GM19351 (cell line): Measurements from ENCODE around the gene ZBTB20.
"Not testable (repeated sequence)": the region's sequence is repeated elsewhere in the genome, so short reads cannot be mapped to it uniquely, and the experiment has no call there.

Experiments used
- ATAC-seq: cut with Tn5 transposase; IDR thresholded peaks from one replicate; pipeline ENCODE4 v1.9.1; 2021; ENCODE audit warnings: mild to moderate bottlenecking, moderate library complexity; ENCODE audit not compliant: unreplicated experiment

The ZBTB20 gene

DNA sequence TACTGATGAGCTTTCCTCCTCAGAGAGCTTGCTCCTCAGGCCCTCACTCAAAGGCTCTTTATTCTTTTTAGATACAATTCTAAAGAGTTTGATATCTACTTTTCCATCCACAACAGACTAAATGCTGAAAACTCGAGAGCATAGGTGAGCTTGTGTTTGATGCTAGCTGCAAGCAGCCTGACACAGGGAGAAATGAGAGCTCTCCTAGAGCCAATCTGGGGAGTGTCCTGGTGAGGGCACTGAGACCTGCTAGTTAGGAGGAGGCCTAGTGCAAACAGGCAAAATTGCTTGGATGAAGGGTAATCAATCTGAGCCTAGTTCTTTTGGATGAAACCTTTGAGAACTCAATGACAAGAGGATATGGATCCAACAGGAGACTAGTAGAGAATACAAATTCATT lies 300.8 kb downstream of the ZBTB20 start:
- no peak for ATAC-seq

DNA sequence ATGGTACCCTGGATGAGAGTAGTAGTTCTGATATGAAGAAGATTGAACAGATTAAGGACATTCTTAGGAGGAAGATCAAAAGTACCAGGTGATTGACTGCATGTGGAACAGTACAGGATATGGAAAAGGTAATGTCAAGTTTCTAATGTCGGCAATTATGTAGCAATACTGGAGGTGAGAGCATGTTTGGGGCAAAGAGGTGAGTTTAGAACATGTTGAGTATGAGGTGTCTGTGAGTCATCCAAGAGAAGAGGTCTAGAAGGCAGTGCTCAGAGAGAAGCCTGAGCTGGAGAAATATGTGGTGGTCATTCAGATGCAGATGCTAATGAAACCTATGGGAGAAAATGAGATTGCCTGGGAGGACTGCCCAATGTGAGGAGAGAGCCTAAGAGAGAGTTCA lies 305.6 kb downstream of the ZBTB20 start:
- ATAC-seq: no peak

DNA sequence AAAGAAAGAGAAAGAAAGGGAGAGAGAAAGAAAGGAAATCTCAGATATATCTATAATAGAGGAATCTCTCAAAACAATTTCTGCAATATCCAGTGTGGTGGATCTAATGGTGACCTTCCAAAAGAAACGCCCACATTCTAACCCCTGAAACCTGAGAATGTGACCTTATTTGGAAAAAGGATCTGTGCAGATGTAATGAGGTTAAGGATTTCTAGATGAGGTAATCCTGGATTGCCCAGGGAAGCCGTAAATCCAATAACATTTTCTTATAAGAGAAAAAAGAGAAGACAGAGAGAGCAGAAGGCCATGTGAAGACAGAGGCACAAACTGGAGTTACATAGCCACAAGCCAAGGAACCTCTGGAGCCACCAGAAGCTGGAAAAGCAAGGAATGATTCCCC lies 307.6 kb downstream of the ZBTB20 start:
- no peak for ATAC-seq

DNA sequence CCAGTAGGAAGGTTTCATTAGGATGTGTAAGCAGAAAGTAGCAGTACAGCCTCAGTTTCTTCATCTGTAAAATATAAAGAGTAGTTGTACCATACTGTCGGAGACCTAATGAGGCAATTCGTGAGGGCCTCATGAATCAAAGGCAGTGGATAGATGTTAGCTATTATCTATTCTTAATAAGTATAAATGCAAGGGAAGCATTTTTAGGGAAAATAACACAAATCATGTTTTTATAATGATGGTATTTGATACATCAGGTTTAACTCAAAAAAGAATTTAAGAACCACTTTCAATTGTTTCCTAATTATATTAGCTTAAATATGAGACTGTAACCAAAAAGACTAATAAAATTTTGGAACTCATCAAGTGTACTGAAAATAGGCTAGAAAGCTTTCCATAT lies 309.1 kb downstream of the ZBTB20 start:
- no peak for ATAC-seq

DNA sequence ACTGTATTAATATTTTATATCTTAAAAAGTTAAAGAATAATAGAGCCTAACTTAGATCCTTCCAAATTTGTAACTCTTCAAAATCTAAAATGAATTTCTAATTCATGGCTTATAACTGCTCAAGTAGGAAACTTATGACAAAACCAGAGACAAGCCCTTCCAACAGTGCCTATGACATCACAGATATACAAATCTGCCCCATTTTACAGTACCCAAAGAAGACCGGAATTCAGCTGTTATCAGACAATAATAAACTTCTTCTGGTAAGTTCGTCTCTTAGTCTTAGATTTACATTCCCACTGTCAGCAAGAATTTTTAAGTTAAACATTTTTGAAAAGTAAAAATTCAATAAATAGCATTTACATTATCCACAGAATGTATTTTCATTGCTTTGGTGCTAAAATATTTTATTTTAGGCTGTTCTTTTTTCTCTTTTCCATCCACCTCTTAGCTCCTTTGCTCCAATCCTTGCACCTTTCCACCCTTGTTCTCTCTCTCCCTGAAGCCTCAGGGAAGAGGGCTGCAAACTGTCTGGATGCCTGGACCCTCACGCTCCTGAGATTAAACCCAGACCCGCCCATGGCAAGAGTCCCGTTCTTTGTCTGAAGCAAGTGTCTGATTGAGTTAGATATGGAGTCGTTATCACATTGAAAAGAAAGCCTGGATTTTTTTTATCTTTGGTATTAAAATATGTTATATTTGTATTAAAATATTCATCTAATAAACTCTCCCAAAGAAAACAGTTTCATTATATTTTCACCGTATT lies 312.7 kb downstream of the ZBTB20 start:
- no peak for ATAC-seq

DNA sequence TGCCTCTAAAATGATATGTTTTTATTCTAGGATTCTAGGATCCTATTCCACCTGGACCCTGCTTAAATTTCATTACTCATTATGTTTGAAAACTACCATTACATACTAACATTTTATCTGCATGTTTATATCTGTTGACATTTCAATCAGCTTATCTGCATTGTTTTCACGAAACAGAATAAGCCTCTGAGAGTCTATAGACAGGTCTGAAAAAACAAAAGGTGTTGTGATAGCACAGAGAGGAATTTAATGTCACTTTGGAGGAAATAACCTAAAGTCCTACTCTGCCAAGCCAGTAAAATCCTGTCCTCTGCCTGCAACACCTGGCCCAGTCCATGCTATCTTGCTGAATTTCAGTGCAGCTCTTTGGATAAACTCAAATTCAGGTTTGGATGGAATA lies 315.2 kb downstream of the ZBTB20 start:
- no peak for ATAC-seq

DNA sequence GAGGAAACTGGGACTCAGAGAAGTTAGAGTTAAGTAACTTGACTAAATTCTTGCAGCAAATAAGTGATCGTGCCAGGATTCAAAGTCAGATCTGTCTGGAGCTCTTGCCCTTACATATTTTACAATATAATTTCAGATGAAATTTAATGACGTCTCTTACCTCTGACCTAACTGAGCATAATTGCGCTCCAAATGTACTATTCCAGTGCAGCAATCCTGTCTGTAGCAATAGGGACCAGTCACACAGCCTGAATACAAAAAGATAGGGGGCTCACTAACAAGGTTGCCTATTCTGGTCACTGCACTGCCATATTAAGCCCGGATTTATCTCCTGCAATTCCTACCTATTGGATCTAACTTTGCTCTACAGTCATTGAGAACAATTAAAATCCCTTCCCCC lies 316.4 kb downstream of the ZBTB20 start:
- ATAC-seq: no peak

DNA sequence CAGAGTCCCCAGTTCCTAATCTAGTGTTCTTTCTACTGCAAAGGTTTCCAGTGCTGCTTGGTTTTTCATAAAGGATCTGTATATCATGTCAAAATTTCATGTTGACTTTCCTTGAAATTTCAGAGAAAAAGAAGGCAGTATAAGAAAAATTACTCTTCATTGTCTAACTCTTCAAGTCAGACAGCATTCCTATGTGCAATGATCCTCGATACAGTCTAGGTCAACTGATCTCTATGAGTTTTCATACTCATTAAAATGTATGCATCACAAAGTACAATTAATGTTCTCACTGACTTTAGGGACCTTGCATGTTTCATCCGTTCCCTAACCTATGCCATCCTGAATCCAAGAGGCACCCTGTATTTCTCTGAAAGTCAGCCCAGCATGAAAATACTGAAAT lies 317.3 kb downstream of the ZBTB20 start:
- ATAC-seq: no peak

DNA sequence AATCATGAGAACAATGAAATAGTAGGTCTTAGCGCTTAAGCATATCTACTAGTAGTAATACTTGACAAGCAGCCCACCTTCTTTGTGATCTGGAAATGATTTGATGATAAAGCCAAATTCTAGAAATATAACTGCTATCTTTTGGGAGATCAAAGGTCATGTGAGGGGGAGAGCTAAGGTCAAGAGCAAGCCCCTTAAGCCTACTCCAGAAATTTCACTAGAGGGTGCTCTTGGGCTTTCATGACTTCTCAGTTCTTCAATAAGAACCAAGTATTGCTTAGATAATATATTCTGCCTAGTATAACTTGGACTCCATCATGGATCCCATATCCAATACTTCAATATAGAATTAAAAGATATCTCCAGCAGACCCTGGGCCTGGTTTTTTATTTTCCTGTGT lies 319.6 kb downstream of the ZBTB20 start:
- peak; percentile 80 for ATAC-seq

DNA sequence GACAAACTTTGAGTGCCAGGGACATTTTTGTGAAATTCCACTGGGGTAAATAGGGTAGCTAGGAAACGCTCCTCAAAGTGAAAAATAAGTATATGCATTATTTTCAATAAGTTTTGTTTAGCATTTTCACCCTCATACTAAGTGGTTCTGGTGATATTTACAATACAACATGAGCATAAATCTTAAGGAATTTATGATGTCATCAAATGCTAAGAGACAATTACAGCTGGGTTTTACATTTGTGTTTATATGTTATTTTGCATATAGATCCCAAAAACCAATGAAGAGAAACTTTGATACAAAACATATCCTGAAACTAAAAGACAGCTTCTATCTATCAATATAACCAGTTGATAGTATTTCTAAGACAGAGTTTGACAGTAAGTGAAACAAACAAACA lies 323.1 kb downstream of the ZBTB20 start:
- ATAC-seq: no peak

DNA sequence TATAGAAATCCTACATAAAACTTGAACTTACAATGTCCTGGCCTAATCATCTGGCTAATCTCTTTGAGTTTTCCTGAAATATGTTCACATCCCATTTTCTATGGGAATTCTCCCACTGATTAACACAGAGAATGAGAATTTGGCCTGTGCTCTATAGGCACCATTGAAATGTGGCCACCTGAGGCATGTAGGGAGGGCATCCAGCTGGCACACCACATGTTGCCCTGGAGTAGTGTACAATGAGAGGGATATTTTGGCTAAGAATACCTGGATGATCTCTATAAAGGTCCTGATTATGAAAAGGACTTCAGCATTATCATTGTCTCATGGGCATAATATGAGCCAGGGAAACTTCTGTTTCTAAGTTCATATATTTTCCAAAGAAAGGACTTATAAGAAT lies 324.0 kb downstream of the ZBTB20 start:
- no peak for ATAC-seq

DNA sequence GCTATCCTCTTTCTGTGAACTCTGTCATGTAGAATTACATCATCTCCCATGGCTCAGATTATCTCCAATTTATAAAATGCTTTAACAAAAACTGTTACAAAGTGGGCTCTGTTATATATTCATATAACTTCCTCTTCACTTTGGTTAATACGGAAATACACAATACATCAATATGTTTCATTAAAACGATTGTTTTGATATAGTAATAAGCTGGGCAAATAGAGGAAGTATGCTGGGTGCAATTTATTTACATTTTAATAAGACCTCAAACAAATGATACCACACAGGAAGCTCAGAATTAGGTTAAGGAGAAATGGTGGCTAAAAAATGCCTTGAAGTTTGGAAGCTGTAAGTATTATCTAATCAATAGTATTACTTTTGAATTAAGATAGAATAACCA lies 331.0 kb downstream of the ZBTB20 start:
- no peak for ATAC-seq

DNA sequence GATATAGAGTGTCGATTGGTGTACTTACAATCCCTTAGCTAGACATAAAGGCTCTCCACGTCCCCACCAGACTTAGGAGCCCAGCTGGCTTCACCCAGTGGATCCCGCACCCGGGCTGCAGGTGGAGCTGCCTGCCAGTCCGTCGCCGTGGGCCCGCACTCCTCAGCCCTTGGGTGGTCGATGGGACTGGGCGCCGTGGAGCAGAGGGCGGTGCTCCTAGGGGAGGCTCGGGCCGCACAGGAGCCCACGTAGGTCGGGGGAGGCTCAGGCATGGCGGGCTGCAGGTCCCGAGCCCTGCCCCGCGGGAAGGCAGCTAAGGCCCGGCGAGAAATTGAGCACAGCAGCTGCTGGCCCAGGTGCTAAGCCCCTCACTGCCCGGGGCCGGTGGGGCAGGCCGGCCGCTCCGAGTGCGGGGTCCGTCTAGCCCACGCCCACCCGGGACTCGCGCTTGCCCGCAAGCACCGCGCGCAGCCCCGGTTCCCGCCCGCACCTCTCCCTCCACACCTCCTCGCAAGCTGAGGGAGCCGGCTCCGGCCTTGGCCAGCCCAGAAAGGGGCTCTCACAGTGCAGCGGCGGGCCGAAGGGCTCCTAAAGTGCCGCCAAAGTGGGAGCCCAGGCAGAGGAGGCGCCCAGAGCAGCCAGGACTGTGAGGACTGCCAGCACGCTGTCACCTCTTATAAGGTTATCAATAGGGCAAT lies 334.4 kb downstream of the ZBTB20 start:
- ATAC-seq: not testable (repeated sequence)

DNA sequence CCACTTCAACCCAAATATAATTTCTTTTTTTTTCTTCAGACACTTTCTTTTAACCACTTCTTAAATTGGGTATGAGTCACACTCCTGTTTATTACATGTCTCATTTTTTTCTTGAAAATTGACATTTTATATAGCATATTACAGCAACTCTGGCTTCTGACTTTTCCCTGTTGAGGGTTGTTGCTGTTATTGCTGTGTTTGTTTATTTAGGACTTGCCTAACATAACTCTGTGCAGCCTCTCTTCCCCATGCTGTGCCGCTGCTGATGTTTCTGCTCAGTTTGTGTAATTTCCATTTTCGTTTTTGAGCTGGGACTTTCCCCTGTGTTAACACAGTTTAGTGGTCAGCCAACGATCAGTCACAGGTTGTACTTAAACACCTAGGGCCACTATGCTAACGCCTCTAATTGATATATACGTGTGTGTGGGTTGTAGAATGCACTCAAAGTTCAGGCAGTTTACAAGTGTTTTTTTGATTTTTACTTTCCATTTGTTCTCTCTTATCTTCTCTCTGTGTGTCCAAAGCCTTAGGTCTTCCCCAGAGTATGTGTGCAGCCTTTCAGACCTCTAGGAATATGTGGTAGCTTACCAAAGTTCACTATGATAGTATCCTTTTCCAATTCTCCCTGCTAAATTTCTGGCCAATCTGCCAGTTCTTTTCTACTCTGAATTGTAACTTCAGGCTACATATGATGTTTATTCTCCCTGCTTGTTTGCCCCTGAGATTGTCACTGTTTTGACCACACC lies 337.2 kb downstream of the ZBTB20 start:
- peak; percentile 100 for ATAC-seq

DNA sequence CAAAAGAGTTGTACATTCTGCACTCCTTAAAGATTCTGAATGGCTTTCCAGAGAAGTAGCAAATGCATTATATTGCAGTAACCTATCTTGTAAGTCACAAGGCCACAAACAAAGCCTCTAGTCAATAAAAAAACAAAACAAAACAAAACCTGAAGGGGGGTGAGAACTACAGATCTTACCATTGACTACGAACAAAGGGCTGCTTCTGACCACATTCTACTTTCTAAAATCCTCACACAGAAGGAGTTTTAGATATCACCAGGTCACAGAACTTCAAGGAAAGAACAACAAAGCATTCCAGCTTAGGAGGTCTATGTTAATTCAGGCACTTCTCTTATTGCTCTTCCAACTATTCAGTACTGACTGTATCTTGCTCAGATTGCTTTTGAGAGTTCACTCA lies 343.0 kb downstream of the ZBTB20 start:
- ATAC-seq: no peak

DNA sequence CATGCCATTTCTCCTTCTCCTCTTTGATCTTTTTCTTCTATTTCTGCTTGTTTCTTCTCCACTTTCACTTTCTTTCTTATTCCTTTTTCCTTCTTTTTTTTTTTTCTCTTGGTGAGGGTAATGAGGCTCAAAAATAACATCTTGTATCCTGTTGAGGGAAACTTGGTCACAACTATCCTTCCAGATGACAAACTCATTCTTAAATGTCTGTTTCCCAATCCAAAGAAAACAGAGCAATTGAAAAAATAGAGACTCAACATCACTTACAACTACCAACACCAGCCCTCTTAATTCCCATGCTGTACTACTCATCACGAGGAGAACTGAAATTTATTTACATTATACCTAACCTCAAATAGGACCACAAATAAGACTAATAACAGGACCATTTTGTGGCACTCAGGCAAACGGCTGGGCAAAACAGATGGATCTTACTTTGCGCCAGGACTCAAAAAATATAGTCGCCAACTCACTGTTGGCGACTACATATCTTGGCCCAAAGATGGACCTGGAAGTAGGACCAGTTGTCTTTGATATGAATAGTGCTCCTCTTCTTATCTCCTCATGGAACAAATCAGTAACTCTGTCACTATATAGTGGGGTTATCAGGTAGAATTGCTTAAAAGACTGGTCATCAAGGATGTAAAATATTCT lies 343.9 kb downstream of the ZBTB20 start:
- no peak for ATAC-seq

DNA sequence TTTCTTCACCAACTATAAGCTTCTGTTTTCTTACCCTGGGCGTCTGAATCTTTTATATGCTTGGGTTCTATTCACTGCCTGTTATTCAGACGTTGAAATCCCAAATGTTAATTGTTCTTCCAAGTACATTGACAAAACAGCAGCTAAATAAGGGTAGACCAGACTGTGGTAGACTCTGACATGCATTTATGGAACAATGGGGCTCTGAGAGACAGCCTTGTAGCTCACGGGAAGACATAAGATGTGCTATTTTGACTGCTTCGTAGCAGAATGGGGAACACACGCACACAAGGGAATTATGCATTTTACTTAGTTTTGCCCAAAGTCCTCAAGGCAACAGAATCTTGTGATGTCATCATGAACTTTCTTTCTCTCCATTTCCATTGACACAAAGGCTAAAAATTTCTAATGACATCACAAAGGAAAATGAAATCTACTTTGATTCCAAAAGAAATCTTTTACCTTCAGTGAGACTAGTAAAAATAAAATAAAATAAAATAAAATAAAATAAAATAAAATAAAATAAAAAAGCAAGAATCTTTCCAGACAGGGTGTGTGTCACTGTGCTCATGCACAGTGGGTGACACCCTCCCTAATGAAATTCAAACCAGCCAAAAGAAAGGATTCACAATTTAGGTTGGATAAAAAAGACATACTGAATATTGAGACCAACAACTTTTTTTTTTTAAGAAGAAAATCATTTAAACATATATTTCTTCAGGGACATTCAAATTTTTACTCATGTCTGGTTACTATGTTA lies 346.6 kb downstream of the ZBTB20 start:
- no peak for ATAC-seq

DNA sequence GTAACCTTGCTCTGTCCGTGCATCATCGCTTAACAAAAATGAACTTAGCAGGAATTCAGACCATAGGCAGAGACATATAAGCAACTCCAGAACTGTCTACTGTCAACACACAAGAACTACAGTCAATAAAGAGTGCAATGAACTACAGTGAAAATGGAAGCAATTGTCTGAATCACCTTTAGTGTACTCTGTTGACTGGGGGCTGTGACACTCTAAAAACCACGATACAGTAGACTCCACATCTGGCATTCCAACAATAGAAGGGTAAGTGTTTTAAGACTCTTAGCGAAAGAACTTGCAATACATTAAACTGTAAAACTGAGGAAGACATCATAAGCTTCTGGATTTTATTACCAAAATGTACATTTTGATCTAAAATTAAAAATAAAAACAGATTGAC lies 347.3 kb downstream of the ZBTB20 start:
- no peak for ATAC-seq

DNA sequence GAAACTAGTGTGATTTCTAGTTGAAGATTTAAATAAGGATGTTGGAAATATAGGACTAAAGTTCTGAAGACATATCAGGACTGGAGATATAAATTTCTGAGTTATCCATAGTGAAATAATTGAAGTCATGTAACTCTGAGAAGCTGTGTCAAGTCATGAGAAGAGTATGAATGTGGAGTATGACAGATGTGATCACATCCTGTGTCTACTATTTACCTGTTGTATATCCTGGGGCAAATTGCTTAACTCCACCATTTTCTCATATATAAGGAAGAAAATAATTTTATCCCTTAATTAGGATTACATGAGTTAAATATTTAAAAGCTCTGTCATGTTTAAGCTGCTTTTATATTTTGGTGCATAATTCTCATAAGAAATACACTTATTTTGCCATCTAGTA lies 350.3 kb downstream of the ZBTB20 start:
- no peak for ATAC-seq

DNA sequence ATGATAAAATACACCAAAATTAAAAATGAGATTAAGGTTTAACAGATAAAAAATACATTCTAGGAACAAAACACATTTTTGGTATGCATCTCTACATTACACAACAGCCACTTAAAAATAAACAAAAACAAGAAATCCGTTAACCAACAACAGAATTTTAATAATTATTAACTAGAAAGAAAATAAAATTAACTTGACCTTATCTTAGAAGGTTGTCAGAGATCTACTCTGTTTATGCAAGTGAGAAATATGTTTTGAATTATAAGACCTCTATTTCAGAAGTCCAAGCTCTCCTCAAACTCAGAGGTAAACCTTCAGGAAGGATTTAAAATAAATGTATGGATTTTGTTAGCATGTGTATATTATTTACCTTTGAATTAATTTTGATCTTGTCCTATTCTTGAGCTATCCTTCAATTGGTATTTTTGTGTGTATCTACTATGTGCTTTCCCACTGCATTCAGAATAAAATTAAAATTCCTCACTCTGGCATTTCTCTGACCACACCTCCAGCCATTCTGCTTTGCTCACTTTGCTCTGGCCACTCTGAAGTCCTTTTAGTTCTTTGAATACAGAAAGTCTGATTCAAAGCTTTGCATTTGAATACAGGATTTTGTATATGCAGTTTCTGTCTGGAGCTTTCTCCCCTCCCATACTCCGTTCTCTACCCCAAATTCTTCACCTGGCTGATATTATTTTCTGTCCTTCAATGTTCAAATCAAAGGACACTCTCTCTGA lies 352.0 kb downstream of the ZBTB20 start:
- ATAC-seq: no peak
